HepG2 (cell line): Measurements from ENCODE around the gene TSPAN17. TPM values are rescaled to one million over a fixed set of nuclear protein-coding genes. Genes with fewer than 3 reads are reported as not detected.

ENCODE experiments used
- ARHGAP35 ChIP-seq: sonication (generic); formaldehyde crosslinking; IDR thresholded peaks from 2 replicates; pipeline ENCODE4 v1.9.0; 2022; ENCODE audit warnings: mild to moderate bottlenecking, inconsistent platforms, moderate library complexity, missing genetic modification reagents, borderline replicate concordance
- DNMT3B ChIP-seq: conservative IDR thresholded peaks from 2 replicates; pipeline ENCODE4 v1.6.1; 2016; ENCODE audit warnings: missing biosample characterization, control low read depth
- KDM4B ChIP-seq: sonication (generic); formaldehyde crosslinking; IDR thresholded peaks from 2 replicates; pipeline ENCODE4 v1.4.0; 2020; ENCODE audit warnings: missing genetic modification reagents
- MEIS2 ChIP-seq: sonication (generic); formaldehyde crosslinking; IDR thresholded peaks from 2 replicates; pipeline ENCODE4 v1.9.0; 2021; ENCODE audit warnings: mild to moderate bottlenecking, missing genetic modification reagents
- MXD4 ChIP-seq: IDR thresholded peaks from 2 replicates; pipeline ENCODE4 v1.6.1; 2016; ENCODE audit warnings: mild to moderate bottlenecking, missing biosample characterization, missing genetic modification reagents
- PHB2 ChIP-seq: fragments of 450-650 bp; IDR thresholded peaks from 2 replicates; pipeline ENCODE4 v1.6.1; 2018; ENCODE audit not compliant: partially characterized antibody
- POLR2AphosphoS2 ChIP-seq: IDR thresholded peaks from 2 replicates; pipeline ENCODE4 v1.6.1; 2011; ENCODE audit warnings: low read depth, low read length, improper control_type of control experiment
- TARDBP ChIP-seq: sonication (generic); formaldehyde crosslinking; IDR thresholded peaks from 2 replicates; pipeline ENCODE4 v1.8.0; 2022; ENCODE audit warnings: mild to moderate bottlenecking, missing genetic modification reagents
- TSC22D2 ChIP-seq: sonication (generic); formaldehyde crosslinking; IDR thresholded peaks from 2 replicates; pipeline ENCODE4 v1.5.1; 2020; ENCODE audit warnings: missing genetic modification reagents, mild to moderate bottlenecking, borderline replicate concordance
- YY1 ChIP-seq: IDR thresholded peaks from 2 replicates; pipeline ENCODE4 v1.6.1; 2011; ENCODE audit warnings: low read length, low read depth, moderate library complexity, mild to moderate bottlenecking; ENCODE audit not compliant: insufficient read depth, insufficient replicate concordance
- ZBTB7A ChIP-seq: sonication (generic); formaldehyde crosslinking; IDR thresholded peaks from 2 replicates; pipeline ENCODE4 v1.8.0; 2022; ENCODE audit warnings: mild to moderate bottlenecking, missing genetic modification reagents
- ZNF180 ChIP-seq: sonication (generic); formaldehyde crosslinking; IDR thresholded peaks from 2 replicates; pipeline ENCODE4 v1.4.0; 2020; ENCODE audit warnings: low read depth, missing genetic modification reagents, borderline replicate concordance
- ZNF253 ChIP-seq: sonication (generic); formaldehyde crosslinking; IDR thresholded peaks from 2 replicates; pipeline ENCODE4 v1.8.0; 2022; ENCODE audit warnings: mild to moderate bottlenecking, missing genetic modification reagents, borderline replicate concordance
- ZNF274 ChIP-seq: sonication (generic); formaldehyde crosslinking; IDR thresholded peaks from 2 replicates; pipeline ENCODE4 v1.5.1; 2020; ENCODE audit warnings: mild to moderate bottlenecking, missing genetic modification reagents
- ZNF737 ChIP-seq: sonication (generic); formaldehyde crosslinking; IDR thresholded peaks from 2 replicates; pipeline ENCODE4 v1.5.0; 2020; ENCODE audit warnings: missing genetic modification reagents, mild to moderate bottlenecking, borderline replicate concordance
- polyA plus RNA-seq, 8 experiments: library from polyadenylated mRNA; depleted of rRNA in 3 of 8; stranded (reverse) in 7 of 8; unstranded in 1 of 8; fragments of >200 nt; fragmentation: Illumina TruSeq in 4 of 8; extraction: Trizol in 4 of 8; gene quantifications; 2 replicates each; pipeline versions ENCODE4 v1.2.1 to v1.2.3, GENCODE V29; 2011 to 2016; ENCODE audit warnings: low read depth in 4 of 8, missing spikeins in 1 of 8, mixed read lengths in 1 of 8; ENCODE audit not compliant: insufficient read depth in 1 of 8
- total RNA-seq, 5 experiments: library from RNA; depleted of rRNA; stranded (reverse); fragments of >200 nt; fragmentation: Illumina TruSeq; extraction: Trizol; gene quantifications; 2 replicates each; pipeline ENCODE4 v1.2.3, GENCODE V29; 2016; ENCODE audit warnings: low read depth in 1 of 5
- TF ChIP-seq, protein P1 (sequence below): sonication (generic); formaldehyde crosslinking; IDR thresholded peaks from 2 replicates; pipeline ENCODE4 v1.4.0; 2020; ENCODE audit warnings: mild to moderate bottlenecking, missing genetic modification reagents
- TF ChIP-seq, protein P2 (sequence below): sonication (generic); formaldehyde crosslinking; conservative IDR thresholded peaks from 2 replicates; pipeline ENCODE4 v1.5.0; 2020; ENCODE audit warnings: missing genetic modification reagents
- TF ChIP-seq, protein P3 (sequence below): sonication (generic); formaldehyde crosslinking; IDR thresholded peaks from 2 replicates; pipeline ENCODE4 v1.8.0; 2022; ENCODE audit warnings: mild to moderate bottlenecking, missing genetic modification reagents, moderate library complexity
- TF ChIP-seq, protein P4 (sequence below): sonication (generic); formaldehyde crosslinking; IDR thresholded peaks from 2 replicates; pipeline ENCODE4 v1.8.0; 2022; ENCODE audit warnings: missing genetic modification reagents, low read depth, mild to moderate bottlenecking, borderline replicate concordance
- TF ChIP-seq, protein P5 (sequence below): sonication (generic); formaldehyde crosslinking; IDR thresholded peaks from 2 replicates; pipeline ENCODE4 v1.5.0; 2020; ENCODE audit warnings: mild to moderate bottlenecking, low read depth, missing genetic modification reagents, borderline replicate concordance
- TF ChIP-seq, protein P6 (sequence below): sonication (generic); formaldehyde crosslinking; IDR thresholded peaks from 2 replicates; pipeline ENCODE4 v1.5.0; 2020; ENCODE audit warnings: missing genetic modification reagents
- TF ChIP-seq, protein P7 (sequence below): sonication (generic); formaldehyde crosslinking; IDR thresholded peaks from 2 replicates; pipeline ENCODE4 v1.5.0; 2020; ENCODE audit warnings: mild to moderate bottlenecking, missing genetic modification reagents, moderate library complexity

Gene TSPAN17
- total and polyA plus RNA-seq, 2 of the 13 experiments (the other 11 are each of a cell fraction or from before 2014, with no cell fraction given), result 11.5 to 15.0 TPM

DNA sequence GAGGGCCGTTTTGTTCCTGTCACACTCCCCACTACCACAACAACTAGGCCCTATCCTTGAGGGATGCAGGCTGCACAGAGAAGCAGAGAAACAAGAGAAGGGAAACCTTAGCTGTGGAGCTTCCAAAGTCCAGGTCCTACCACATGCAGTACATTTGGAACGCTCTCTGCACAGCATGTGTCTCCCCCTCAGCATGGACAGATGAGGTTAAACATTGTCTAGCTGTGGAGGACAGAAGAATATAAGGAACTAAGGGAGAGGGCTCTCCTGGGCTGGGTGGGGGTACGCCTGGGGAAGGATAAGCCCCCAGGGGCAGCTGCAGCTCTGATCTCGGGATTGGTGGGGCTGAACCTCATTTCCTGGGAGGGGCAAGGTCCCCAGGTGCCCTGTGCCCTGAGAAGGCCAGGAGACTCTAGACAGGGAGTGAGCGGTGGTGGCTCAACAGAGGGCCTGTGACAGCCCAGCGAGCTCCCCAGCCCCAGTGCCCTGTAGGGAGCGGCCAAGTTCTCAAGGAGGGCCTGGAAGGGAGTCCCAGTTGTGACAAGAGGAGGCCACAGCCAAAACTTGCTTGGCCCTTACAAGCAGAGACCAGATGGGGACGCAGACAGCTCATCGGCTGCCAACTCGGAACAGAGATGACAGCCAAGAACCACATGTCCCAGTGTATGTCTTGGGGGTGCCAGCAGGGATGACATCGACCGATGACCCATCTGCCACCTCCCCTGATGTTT, 30.1 kb downstream of the TSPAN17 start (continued):
- TF ChIP-seq ZNF180 (CRISPR knock-in tag) (no peak), PHB2 (no peak), ZBTB7A (CRISPR knock-in tag) (peak; percentile 74; the same call in 1 of the 2 replicates), MEIS2 (CRISPR knock-in tag) (no peak), TSC22D2 (CRISPR knock-in tag) (no peak), MXD4 (CRISPR knock-in tag) (no peak), DNMT3B (CRISPR knock-in tag) (no peak), ARHGAP35 (CRISPR knock-in tag) (no peak), ZNF737 (no peak), KDM4B (CRISPR knock-in tag) (no peak), ZNF274 (CRISPR knock-in tag) (no peak), POLR2AphosphoS2 (no peak), YY1 (no peak), ZNF253 (CRISPR knock-in tag) (no peak), TARDBP (CRISPR knock-in tag) (no peak)
- TF ChIP-seq, protein P1, sequence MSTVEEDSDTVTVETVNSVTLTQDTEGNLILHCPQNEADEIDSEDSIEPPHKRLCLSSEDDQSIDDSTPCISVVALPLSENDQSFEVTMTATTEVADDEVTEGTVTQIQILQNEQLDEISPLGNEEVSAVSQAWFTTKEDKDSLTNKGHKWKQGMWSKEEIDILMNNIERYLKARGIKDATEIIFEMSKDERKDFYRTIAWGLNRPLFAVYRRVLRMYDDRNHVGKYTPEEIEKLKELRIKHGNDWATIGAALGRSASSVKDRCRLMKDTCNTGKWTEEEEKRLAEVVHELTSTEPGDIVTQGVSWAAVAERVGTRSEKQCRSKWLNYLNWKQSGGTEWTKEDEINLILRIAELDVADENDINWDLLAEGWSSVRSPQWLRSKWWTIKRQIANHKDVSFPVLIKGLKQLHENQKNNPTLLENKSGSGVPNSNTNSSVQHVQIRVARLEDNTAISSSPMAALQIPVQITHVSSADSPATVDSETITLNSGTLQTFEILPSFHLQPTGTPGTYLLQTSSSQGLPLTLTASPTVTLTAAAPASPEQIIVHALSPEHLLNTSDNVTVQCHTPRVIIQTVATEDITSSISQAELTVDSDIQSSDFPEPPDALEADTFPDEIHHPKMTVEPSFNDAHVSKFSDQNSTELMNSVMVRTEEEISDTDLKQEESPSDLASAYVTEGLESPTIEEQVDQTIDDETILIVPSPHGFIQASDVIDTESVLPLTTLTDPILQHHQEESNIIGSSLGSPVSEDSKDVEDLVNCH (CRISPR knock-in tag), result no peak
- TF ChIP-seq, protein P2, sequence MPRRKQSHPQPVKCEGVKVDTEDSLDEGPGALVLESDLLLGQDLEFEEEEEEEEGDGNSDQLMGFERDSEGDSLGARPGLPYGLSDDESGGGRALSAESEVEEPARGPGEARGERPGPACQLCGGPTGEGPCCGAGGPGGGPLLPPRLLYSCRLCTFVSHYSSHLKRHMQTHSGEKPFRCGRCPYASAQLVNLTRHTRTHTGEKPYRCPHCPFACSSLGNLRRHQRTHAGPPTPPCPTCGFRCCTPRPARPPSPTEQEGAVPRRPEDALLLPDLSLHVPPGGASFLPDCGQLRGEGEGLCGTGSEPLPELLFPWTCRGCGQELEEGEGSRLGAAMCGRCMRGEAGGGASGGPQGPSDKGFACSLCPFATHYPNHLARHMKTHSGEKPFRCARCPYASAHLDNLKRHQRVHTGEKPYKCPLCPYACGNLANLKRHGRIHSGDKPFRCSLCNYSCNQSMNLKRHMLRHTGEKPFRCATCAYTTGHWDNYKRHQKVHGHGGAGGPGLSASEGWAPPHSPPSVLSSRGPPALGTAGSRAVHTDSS, result no peak
- TF ChIP-seq, protein P3, sequence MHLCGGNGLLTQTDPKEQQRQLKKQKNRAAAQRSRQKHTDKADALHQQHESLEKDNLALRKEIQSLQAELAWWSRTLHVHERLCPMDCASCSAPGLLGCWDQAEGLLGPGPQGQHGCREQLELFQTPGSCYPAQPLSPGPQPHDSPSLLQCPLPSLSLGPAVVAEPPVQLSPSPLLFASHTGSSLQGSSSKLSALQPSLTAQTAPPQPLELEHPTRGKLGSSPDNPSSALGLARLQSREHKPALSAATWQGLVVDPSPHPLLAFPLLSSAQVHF (CRISPR knock-in tag), result no peak
- TF ChIP-seq, protein P4, sequence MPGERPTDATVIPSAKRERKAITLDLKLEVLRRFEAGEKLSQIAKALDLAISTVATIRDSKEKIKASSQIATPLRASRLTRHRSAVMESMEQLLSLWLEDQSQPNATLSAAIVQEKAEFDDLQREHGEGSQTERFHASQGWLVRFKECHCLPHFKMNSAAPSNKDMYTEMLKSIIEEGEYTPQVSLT (CRISPR knock-in tag), result no peak
- TF ChIP-seq, protein P5, sequence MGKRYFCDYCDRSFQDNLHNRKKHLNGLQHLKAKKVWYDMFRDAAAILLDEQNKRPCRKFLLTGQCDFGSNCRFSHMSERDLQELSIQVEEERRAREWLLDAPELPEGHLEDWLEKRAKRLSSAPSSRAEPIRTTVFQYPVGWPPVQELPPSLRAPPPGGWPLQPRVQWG (CRISPR knock-in tag), result no peak
- TF ChIP-seq, protein P6, sequence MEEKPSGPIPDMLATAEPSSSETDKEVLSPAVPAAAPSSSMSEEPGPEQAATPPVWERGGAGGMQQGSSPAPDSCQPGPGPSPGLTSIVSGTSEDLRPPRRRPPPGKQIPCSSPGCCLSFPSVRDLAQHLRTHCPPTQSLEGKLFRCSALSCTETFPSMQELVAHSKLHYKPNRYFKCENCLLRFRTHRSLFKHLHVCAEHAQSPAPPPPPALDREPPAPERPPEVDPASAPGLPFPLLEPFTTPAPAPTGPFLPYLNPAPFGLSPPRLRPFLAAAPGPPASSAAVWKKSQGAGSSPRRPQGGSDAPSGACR (CRISPR knock-in tag), result no peak
- TF ChIP-seq, protein P7, sequence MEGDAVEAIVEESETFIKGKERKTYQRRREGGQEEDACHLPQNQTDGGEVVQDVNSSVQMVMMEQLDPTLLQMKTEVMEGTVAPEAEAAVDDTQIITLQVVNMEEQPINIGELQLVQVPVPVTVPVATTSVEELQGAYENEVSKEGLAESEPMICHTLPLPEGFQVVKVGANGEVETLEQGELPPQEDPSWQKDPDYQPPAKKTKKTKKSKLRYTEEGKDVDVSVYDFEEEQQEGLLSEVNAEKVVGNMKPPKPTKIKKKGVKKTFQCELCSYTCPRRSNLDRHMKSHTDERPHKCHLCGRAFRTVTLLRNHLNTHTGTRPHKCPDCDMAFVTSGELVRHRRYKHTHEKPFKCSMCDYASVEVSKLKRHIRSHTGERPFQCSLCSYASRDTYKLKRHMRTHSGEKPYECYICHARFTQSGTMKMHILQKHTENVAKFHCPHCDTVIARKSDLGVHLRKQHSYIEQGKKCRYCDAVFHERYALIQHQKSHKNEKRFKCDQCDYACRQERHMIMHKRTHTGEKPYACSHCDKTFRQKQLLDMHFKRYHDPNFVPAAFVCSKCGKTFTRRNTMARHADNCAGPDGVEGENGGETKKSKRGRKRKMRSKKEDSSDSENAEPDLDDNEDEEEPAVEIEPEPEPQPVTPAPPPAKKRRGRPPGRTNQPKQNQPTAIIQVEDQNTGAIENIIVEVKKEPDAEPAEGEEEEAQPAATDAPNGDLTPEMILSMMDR (CRISPR knock-in tag), result no peak
